Measurements from ENCODE around the gene MGMT. TPM values are rescaled to one million over a fixed set of nuclear protein-coding genes. Genes with fewer than 3 reads are reported as not detected.

Gene MGMT
- total RNA-seq, 3 donors from 2014 or later, result 34.1 to 57.8 (median 46.7) TPM

DNA sequence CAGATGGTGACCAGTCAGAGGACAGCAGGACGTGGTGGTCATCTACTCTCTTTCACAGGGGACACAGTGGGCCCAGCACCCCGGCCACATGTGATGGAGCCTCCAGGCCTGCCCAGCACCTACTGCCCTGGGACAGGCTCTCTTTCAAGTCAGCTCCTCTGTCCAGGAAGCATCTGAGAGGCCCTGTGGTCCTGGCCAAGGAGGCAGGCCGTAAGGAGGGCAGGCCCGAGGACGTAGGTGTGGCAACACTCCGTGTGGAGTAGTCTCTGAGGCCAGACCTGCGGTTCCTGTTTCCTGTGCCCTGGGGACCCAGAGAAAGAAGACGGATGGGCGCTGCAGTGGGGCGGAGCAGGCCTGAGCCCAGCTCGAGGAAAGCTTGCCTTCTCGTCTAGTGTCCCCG lies 317.9 kb downstream of the MGMT start:
- DNase-seq (ENCODE audit: low spot score in 2 of 2), result no peak
- TF ChIP-seq POLR2AphosphoS5 (IDR thresholded peaks at IDR 0.05) (no peak), POLR2A (IDR thresholded peaks at IDR 0.05) (no peak)
- TF ChIP-seq, protein P1, sequence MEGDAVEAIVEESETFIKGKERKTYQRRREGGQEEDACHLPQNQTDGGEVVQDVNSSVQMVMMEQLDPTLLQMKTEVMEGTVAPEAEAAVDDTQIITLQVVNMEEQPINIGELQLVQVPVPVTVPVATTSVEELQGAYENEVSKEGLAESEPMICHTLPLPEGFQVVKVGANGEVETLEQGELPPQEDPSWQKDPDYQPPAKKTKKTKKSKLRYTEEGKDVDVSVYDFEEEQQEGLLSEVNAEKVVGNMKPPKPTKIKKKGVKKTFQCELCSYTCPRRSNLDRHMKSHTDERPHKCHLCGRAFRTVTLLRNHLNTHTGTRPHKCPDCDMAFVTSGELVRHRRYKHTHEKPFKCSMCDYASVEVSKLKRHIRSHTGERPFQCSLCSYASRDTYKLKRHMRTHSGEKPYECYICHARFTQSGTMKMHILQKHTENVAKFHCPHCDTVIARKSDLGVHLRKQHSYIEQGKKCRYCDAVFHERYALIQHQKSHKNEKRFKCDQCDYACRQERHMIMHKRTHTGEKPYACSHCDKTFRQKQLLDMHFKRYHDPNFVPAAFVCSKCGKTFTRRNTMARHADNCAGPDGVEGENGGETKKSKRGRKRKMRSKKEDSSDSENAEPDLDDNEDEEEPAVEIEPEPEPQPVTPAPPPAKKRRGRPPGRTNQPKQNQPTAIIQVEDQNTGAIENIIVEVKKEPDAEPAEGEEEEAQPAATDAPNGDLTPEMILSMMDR (IDR thresholded peaks at IDR 0.05), result no peak
- no peaks in the 10 kb centered on the region for H3K27me3 ChIP-seq
- intact Hi-C loops (cut with DNase I; ENCODE audit: low total_unique reads), result no loop called here
- no peak overlapping the region for H3K4me3 ChIP-seq
- H3K9me3 ChIP-seq, result no peaks in the 10 kb centered on the region
- H3K4me1 ChIP-seq, result no peaks in the 10 kb centered on the region
- H3K27ac ChIP-seq, result no peak overlapping the region
- no peaks in the 10 kb centered on the region for H3K36me3 ChIP-seq

DNA sequence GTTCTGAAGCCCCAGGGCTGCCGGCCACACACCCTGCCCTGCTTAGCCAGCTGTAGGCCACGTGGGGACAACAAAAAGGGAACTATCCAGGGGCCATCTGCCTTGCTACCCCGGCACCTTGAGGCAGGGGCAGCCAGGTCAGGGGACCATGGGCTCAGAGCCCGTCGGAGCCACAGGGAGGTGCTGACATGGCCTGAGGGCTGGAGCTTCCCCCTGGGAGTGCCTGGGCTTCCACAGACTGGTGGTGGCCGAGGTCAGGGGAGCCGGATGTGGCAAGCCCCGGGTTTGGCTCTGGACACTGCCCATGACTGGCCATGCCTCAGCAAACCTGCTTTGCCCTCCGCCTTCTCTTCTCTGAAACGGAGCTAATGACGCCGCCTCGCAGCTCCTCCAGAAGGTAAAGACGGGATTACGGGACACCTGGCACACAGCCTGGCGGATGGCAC lies 318.5 kb downstream of the MGMT start:
- no peaks in the 10 kb centered on the region for H3K36me3 ChIP-seq
- H3K4me3 ChIP-seq, result peak overlapping the region in 1 of 3 donors; percentile 31
- H3K27me3 ChIP-seq, result no peaks in the 10 kb centered on the region
- intact Hi-C loops (cut with DNase I; ENCODE audit: low total_unique reads), result no loop called here
- no peaks in the 10 kb centered on the region for H3K4me1 ChIP-seq
- no peaks in the 10 kb centered on the region for H3K9me3 ChIP-seq
- peak overlapping the region in 1 of 2 donors; percentile 43 for H3K27ac ChIP-seq
- peak in 1 of 2 donors; percentile 48 for DNase-seq (ENCODE audit: low spot score in 2 of 2)
- no peak for TF ChIP-seq POLR2A (IDR thresholded peaks at IDR 0.05)
- no peak for TF ChIP-seq POLR2AphosphoS5 (IDR thresholded peaks at IDR 0.05)
- TF ChIP-seq, protein P1 (IDR thresholded peaks at IDR 0.05), result no peak

DNA sequence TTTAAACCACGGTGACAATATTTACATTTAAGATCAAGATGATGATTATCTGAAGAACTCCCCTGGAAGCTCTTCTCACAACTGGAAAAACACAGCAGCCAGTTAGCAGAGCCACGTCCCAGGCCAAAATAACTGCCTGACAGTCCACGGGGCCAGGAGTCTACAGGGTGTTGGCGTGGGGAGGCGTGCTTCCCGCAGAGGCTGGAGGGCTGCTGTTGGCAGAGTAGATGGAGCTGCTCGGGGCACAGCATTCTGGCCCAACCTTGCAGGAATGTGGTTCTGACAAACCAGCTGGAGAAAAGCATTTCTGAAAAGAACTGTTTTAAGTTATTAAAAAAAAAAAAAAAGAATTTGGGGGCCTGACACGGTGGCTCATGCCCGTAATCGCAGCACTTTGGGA lies 319.2 kb downstream of the MGMT start:
- Histone ChIP-seq H3K36me3 (no peaks in the 10 kb centered on the region), H3K27me3 (no peaks in the 10 kb centered on the region), H3K4me3 (no peak overlapping the region), H3K9me3 (no peaks in the 10 kb centered on the region), H3K4me1 (no peaks in the 10 kb centered on the region), H3K27ac (peak overlapping the region in 1 of 2 donors; percentile 43)
- peak in 1 of 2 donors; percentile 52 for DNase-seq (ENCODE audit: low spot score in 2 of 2)
- TF ChIP-seq POLR2AphosphoS5 (IDR thresholded peaks at IDR 0.05) (no peak), POLR2A (IDR thresholded peaks at IDR 0.05) (no peak)
- TF ChIP-seq, protein P1 (IDR thresholded peaks at IDR 0.05), result no peak
- intact Hi-C loops (cut with DNase I; ENCODE audit: low total_unique reads), result no loop called here

- Histone ChIP-seq H3K4me1 (no peaks in the 10 kb centered on the region), H3K27ac (no peak overlapping the region), H3K9me3 (no peaks in the 10 kb centered on the region), H3K36me3 (no peaks in the 10 kb centered on the region), H3K4me3 (no peak overlapping the region), H3K27me3 (no peaks in the 10 kb centered on the region)
- intact Hi-C loops (cut with DNase I; ENCODE audit: low total_unique reads), result no loop called here
- no peak for DNase-seq (ENCODE audit: low spot score in 2 of 2)
- TF ChIP-seq POLR2A (IDR thresholded peaks at IDR 0.05) (no peak), POLR2AphosphoS5 (IDR thresholded peaks at IDR 0.05) (no peak)
- TF ChIP-seq, protein P1 (IDR thresholded peaks at IDR 0.05), result no peak
These were observed 320.5 kb downstream of the MGMT start for GRCh38 chr10:129787557-129787956.

DNA sequence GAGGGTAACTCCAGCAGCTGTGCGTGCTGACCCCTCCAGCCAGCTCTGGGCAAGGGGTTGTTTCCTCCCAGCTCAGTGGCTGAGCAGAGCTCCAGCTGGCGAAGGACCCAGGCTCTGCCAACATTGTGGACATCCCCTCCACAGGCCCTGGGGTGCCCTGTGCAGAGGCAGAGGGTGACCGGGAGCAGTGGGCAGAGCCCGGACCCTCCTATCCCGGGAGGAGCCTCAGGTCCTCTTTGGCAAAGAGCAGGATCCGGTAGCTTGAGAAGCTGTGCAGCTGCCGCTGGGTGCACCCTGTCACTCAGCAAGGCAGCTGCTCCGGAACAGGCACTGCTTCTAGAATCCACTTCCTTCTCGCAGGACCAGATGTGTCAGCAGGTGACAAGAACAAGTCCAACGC lies 321.2 kb downstream of the MGMT start:
- no peak for DNase-seq (ENCODE audit: low spot score in 2 of 2)
- Histone ChIP-seq H3K4me1 (no peaks in the 10 kb centered on the region), H3K27me3 (no peaks in the 10 kb centered on the region), H3K36me3 (no peaks in the 10 kb centered on the region), H3K9me3 (no peaks in the 10 kb centered on the region), H3K27ac (no peak overlapping the region), H3K4me3 (no peak overlapping the region)
- TF ChIP-seq POLR2AphosphoS5 (IDR thresholded peaks at IDR 0.05) (no peak), POLR2A (IDR thresholded peaks at IDR 0.05) (no peak)
- TF ChIP-seq, protein P1 (IDR thresholded peaks at IDR 0.05), result no peak
- intact Hi-C loops (cut with DNase I; ENCODE audit: low total_unique reads), result no loop called here
